HG03135 (cell line): ENCODE results near the gene CLSTN2.

Source experiments
- ATAC-seq: cut with Tn5 transposase; IDR thresholded peaks from one replicate; pipeline ENCODE4 v1.9.1; 2021; ENCODE audit warnings: mild to moderate bottlenecking, moderate library complexity; ENCODE audit not compliant: unreplicated experiment

The CLSTN2 gene

DNA sequence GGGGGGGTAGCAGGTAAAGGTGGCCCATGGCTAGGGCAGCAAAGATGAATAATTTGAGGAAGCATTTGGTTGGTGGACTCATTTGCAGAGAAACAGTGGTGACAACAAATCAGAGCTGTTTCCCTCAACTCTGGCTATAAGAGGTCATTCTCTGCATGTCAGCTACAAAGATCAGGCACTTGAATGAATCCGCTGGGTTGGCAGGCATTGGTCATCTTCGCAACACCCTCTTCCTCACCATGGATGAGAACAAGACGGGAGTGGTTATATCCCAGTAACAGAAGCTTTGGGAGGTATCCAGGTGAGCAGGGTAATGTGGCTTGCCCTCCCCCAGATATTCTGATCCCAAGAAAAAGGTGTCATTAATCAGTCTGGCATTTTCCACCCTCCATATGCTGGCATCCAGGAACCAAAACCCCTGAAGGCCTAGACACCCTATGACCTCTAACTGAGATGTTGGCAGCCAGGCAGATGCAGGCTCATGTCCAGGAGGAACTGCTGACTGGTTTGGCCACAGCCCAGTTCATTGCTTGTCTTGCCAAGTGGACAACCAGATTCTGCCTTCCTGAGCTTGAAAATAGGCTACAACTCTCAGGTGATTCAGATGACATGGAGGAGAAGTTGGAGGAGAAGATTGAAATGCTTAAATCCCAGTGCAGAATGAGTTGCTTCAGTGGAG lies 634.0 kb downstream of the CLSTN2 start:
- no peak for ATAC-seq

DNA sequence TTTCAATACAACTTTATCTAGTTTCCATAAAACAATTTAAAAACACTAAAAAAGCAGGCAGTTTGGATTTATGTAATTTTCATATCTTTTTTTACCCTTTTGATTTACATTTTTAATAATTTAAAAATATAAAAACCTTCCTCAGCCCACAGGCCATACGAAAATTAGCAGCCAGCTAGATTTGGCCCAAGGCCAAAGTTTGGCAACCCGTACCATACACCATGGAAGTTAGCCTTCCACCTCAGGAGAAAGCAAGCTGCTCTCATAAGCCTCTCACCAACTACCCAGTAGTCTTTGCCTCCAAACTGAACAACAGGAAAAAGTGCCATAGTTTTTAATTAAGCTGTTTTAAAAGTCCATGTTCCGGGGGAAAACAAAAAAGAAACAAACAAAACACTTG lies 635.6 kb downstream of the CLSTN2 start:
- ATAC-seq: no peak

DNA sequence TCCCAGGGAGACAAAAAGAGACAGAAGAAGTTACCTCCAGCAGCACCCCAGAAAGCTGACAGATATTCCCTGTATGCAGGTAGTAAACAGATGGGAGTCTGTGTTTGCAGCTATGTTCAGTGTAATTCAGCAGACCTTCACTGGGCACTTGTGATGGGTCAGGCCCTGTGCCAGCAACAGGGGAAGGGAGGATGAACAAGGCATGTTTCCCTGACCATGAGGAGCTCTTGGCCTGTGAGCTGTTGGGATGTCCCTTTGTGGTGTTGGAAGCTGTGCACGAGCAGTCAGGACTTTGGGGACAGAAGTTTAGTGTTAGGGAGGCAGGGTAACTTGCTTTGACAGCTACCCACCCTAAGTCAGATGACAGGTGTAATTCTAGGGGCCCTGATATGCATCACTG lies 636.9 kb downstream of the CLSTN2 start:
- ATAC-seq: no peak

GRCh38 chr3:140572334-140572733 lies 637.3 kb downstream of the CLSTN2 start:
- ATAC-seq: no peak

DNA sequence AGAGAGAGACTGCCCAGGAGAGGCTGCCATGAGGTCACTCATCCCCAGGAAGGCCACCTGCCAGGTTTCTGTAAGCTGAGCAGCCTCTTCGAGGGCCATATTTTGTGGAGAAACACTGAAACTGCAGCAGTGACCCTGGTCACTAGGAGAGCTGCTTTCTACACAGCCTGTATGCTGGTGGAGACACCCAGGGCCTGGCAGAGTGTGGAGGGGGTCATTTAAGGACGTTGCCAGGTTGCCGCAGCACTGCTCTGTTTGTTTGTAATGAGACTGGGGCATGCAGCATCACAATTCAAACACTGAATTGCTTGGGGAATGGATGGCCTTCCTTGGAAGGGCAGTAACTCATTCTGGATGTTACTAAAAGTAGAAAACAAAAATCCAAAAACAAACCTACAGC lies 638.0 kb downstream of the CLSTN2 start:
- no peak for ATAC-seq

GRCh38 chr3:140574375-140574774 lies 639.4 kb downstream of the CLSTN2 start:
- no peak for ATAC-seq

DNA sequence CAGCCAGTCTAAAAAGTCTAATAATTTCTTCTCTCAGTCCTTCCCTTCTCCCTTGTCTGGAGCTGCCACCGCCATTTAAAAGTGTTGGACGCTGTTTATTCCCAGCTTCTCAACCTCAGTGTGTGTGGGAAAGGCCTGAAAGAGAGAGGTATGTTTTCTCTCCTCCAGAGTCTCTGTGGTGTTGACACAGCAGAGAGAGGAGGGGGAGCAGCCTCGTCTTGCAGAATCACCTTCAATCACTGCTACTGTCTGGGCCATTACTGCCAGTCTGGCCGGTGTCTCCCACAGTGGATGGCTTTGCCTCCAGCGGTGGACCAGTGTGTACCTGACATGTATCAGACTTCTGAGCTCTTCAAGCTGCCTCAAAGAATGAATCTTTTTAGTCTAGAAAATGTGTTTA lies 641.5 kb downstream of the CLSTN2 start:
- no peak for ATAC-seq

DNA sequence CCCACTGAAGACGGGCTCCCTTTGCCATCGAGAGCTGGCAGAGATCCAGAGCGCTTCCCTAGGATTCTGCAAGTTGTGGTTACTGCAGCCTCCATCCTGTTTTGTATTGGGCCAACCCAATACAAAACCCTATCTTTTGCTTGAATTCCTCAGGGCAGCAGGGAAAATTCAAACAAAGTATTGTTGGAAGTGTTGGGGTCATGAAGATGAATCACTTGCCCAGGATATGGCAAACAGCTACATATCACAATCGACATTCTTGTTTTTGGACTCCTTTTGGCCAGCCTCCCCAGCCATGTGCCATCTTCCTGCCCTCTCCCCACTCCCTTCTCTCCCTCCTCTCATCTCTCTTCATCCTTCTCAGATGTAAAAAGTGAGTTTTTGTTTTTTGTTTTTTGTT lies 642.9 kb downstream of the CLSTN2 start:
- no peak for ATAC-seq

DNA sequence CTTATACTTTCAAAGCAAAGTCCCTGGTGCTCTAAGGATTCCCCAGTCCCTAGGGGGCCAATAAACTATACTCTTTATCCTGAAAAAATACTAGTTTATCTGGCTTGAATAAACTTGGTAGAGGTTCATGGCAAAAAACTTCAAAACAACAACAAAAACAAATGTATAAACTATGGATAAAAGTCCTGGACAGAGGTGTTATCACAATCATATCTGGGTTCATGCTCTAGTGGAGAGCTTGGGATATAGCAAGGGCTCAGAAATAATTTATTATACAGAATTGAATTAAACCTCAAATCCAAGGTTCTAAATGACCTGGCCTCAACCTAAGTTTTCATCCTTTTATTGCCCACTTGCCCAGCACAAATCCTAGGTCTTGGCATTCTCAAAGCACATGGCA lies 644.3 kb downstream of the CLSTN2 start:
- no peak for ATAC-seq

DNA sequence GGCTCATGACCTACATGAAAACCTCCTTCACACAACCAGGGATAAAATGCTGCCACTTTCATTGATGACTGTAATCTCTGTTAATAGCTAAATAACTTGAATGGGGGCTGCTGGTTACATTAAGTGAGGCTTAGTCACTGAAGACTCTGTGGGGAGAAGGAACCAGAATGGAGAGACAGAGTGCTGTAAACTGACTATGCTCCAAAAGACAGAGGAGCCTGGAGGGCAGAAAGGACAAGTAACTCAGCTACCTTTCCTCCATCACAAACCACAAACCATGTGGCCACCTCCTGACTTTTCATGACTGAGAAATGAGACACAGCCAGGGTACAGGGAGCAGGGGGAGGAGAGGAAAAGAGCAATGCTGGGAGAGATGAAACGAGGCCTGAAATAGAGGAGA lies 645.8 kb downstream of the CLSTN2 start:
- ATAC-seq: no peak

DNA sequence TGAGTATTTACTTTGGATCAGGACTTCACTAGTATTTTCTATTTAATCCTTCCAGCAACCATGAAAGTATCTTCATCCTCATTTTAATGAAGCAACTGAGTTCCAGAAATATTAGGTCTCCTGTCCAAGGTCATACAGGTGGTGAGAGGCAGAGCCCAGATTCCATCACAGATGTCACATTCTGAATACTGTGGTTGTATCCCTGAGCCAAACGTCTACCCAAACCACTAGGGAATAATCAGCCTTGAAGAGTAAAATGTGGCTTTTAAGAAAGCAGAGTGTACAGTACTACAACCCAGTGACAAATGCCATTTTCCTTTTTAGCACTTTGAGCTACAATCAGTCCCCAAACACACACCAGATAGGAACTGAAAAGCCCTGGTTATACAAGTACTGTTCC lies 649.6 kb downstream of the CLSTN2 start:
- ATAC-seq: no peak

- ATAC-seq: no peak
Measured at GRCh38 chr3:140585828-140586227, 650.8 kb downstream of the CLSTN2 start.

- ATAC-seq: no peak
Measured at GRCh38 chr3:140586311-140586710, 651.3 kb downstream of the CLSTN2 start.

DNA sequence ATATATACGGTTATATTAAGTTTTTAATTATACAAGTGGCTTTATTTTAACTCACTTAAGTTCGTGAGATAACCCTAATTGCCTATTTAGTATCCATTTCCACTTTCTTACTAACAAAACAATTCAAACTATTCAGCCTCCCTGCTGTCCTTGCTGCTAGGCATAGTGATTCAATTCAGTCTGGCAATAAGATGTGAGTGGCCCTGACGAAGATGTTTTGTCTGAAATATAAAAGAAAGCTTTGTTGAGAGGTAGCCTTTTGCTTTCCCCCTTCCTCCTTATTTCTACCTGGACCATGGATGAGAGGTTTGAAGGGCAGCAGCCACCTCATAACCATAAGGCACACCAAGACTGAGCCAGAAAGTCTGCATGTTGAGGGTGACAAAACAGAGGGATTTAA lies 653.6 kb downstream of the CLSTN2 start:
- ATAC-seq: no peak

GRCh38 chr3:140593766-140594165 lies 658.8 kb downstream of the CLSTN2 start:
- ATAC-seq: no peak

GRCh38 chr3:140595295-140595694 lies 660.3 kb downstream of the CLSTN2 start:
- no peak for ATAC-seq

- ATAC-seq: no peak
Measured at GRCh38 chr3:140597364-140597763, 662.4 kb downstream of the CLSTN2 start.

- no peak for ATAC-seq
Measured at GRCh38 chr3:140597792-140598191, 662.8 kb downstream of the CLSTN2 start.

DNA sequence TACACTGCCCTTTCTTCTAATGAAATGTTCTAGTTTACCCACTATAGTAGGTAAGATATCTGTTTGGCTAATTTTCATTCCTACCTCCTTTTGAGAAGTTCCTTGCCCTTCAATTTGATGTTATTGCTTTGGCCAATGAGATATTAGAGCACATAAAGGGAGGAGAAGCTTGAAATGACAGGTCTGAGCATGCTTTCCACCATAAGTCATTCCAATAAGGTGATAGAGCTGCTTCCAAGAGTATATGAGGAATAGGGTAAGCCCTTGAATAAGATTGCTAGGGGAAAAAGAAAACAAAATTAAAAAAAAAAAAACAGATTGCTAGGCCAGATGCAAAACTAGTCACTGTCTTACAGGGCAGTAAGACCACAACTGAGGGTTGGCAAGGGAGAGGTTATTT lies 664.0 kb downstream of the CLSTN2 start:
- ATAC-seq: no peak

DNA sequence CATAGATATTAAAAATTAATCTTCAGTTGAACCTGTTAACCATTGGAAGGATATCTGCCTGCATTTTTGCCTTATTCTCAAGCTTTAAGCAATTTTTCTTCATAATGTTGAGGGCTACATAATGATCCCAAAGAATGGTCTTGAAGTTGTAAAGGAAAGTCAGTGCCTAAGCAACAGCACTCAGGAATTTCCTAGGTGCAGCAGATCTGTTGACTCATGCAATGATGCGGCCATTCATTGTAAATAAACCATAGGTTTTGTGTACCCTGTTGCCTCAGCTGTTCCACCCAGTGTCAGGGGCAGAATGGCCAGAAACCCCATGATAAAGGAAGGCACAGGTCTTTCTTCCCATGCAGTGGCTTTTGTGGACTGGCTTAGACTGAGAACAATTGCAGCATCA lies 664.5 kb downstream of the CLSTN2 start:
- ATAC-seq: no peak

- no peak for ATAC-seq
Measured at GRCh38 chr3:140601881-140602280, 666.9 kb downstream of the CLSTN2 start.

- no peak for ATAC-seq
Measured at GRCh38 chr3:140602781-140603180, 667.8 kb downstream of the CLSTN2 start.

- ATAC-seq: no peak
Measured at GRCh38 chr3:140603766-140604165, 668.8 kb downstream of the CLSTN2 start.
